WI38 (cell line): ENCODE data around the gene ENTPD3.

ENCODE experiments used
- H3K4me3 ChIP-seq: 2 replicates; pipeline ENCODE4 v1.5.1; 2011; ENCODE audit warnings: low read depth, mild to moderate bottlenecking, control low read depth, low read length
- CTCF ChIP-seq: IDR thresholded peaks from 2 replicates; pipeline ENCODE4 v1.5.1; 2012; ENCODE audit warnings: low read depth, mild to moderate bottlenecking, control low read depth, low read length

ENTPD3 gene

DNA sequence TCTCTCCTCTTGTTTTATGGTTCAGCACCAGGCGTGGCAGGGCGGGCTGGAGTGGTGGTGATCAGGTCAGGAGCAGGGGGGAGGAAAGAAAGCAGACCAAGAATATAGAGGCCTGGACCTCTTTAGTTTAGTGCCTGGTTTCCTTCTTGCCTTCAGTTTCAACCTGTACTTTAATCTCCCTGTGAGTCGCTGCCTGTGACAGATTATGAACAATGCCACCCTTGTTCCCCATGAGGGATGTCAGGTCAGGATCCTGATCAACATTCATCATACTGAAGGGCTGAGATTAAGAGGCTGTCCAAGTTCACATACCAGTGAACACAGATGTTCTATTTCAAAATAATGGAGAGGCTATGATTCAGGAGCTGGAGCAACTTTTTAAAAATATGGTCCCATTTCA, 11.4 kb downstream of the ENTPD3 start:
- TF ChIP-seq CTCF = no peak
- no peak overlapping the region for H3K4me3 ChIP-seq

- no peak overlapping the region for H3K4me3 ChIP-seq
- TF ChIP-seq CTCF = no peak
Observed at GRCh38 chr3:40404591-40405198, 17.7 kb downstream of the ENTPD3 start.

- H3K4me3 ChIP-seq = no peak overlapping the region
Observed at GRCh38 chr3:40407007-40407406, 20.0 kb downstream of the ENTPD3 start.

DNA sequence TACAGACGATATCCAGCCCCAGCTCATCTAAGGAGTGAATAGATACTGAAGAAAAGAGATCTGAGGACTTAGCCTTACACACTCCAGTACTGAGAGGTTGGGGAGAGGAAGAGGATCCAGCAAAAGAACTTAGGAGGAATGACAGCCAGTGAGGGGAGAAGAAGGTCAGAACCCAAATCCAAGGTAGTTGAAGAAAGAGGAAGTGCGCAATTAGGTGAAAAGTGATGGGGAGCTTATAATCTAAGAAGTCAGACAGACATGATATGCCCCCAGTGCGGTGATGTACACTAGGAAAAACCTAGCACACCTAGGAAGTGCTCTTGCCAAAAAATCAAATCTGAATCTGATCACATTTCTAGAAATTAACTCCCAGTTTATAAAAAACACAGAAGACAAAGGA, 20.6 kb downstream of the ENTPD3 start:
- H3K4me3 ChIP-seq = no peak overlapping the region
- TF ChIP-seq CTCF = no peak

More at GRCh38 chr3:40407007-40407406, 20.0 kb downstream of the ENTPD3 start:
- TF ChIP-seq CTCF = no peak

GRCh38 chr3:40414270-40414669, 27.3 kb downstream of the ENTPD3 start:
- no peak overlapping the region for H3K4me3 ChIP-seq
- no peak for TF ChIP-seq CTCF

- no peak overlapping the region for H3K4me3 ChIP-seq
- no peak for TF ChIP-seq CTCF
Observed at GRCh38 chr3:40417845-40418543, 31.0 kb downstream of the ENTPD3 start.

- TF ChIP-seq CTCF = no peak
- H3K4me3 ChIP-seq = no peak overlapping the region
Observed at GRCh38 chr3:40422861-40423260, 35.9 kb downstream of the ENTPD3 start.
